IPS-NIHi11 (cell line): ENCODE results near the gene PDE11A.

Source experiments
- DNase-seq: peaks from one replicate; pipeline ENCODE4 v3.0.0; 2012; ENCODE audit warnings: mixed read lengths, low spot score

Gene PDE11A

GRCh38 chr2:177625744-177626650, 446.6 kb downstream of the PDE11A start:
- DNase-seq = no peak

- DNase-seq = peak; percentile 42
Measured at GRCh38 chr2:177622521-177622920, 450.1 kb downstream of the PDE11A start.

GRCh38 chr2:177619986-177620385, 452.6 kb downstream of the PDE11A start:
- DNase-seq = no peak

GRCh38 chr2:177619461-177619860, 453.1 kb downstream of the PDE11A start:
- DNase-seq = no peak

GRCh38 chr2:177618255-177619253, 454.0 kb downstream of the PDE11A start:
- DNase-seq = peak; percentile 92

GRCh38 chr2:177617849-177618248, 454.7 kb downstream of the PDE11A start:
- no peak for DNase-seq

GRCh38 chr2:177616731-177617130, 455.8 kb downstream of the PDE11A start:
- DNase-seq = no peak

- DNase-seq = no peak
Measured at GRCh38 chr2:177616066-177616465, 456.5 kb downstream of the PDE11A start.

GRCh38 chr2:177612659-177613058, 459.9 kb downstream of the PDE11A start:
- DNase-seq = no peak

GRCh38 chr2:177611310-177611886, 461.2 kb downstream of the PDE11A start:
- DNase-seq = no peak

- DNase-seq = no peak
Measured at GRCh38 chr2:177610813-177611212, 461.8 kb downstream of the PDE11A start.

GRCh38 chr2:177606636-177607035, 465.9 kb downstream of the PDE11A start:
- DNase-seq = no peak

GRCh38 chr2:177604271-177605065, 468.1 kb downstream of the PDE11A start:
- DNase-seq = peak; percentile 74

GRCh38 chr2:177603768-177604167, 468.8 kb downstream of the PDE11A start:
- DNase-seq = no peak

- DNase-seq = no peak
Measured at GRCh38 chr2:177603181-177603580, 469.4 kb downstream of the PDE11A start.

- peak; percentile 30 for DNase-seq
Measured at GRCh38 chr2:177602611-177603164, 469.9 kb downstream of the PDE11A start.

GRCh38 chr2:177600917-177601316, 471.7 kb downstream of the PDE11A start:
- DNase-seq = no peak

- DNase-seq = no peak
Measured at GRCh38 chr2:177599956-177600355, 472.6 kb downstream of the PDE11A start.

GRCh38 chr2:177599139-177599688, 473.4 kb downstream of the PDE11A start:
- no peak for DNase-seq

GRCh38 chr2:177598326-177599138, 474.0 kb downstream of the PDE11A start:
- DNase-seq = no peak
